K562 (cell line): ENCODE measurements around the gene HEATR3. TPM values are rescaled to one million over a fixed set of nuclear protein-coding genes. Genes with fewer than 3 reads are reported as not detected.
A peak's percentile ranks its signal among the peaks of the same experiment; 100 is the strongest.

Source experiments
- BRD4 ChIP-seq: fragments of 200-600 bp; sonication (generic); IDR thresholded peaks from 2 replicates; pipeline ENCODE4 v1.6.1; 2017; ENCODE audit warnings: inconsistent platforms
- E2F3 ChIP-seq: fragments of 250-450 bp; sonication (Bioruptor Pico); IDR thresholded peaks from 2 replicates; pipeline ENCODE4 v1.4.0; 2020; ENCODE audit warnings: mild to moderate bottlenecking
- ELF2 ChIP-seq: fragments of 250-450 bp; sonication (Bioruptor Pico); IDR thresholded peaks from 2 replicates; pipeline ENCODE4 v1.5.0; 2021; ENCODE audit warnings: mild to moderate bottlenecking
- FOSL1 ChIP-seq: fragments of 200-800 bp; sonication (Bioruptor generic); conservative IDR thresholded peaks from 2 replicates; pipeline ENCODE4 v1.6.1; 2016; ENCODE audit warnings: missing genetic modification characterization, missing compliant biosample characterization
- HDAC6 ChIP-seq: IDR thresholded peaks from 2 replicates; pipeline ENCODE4 v1.6.1; 2012; ENCODE audit warnings: low read depth, mild to moderate bottlenecking, control low read depth, inconsistent platforms, low read length, moderate library complexity
- MBD1 ChIP-seq: fragments of 250-450 bp; sonication (Bioruptor Pico); IDR thresholded peaks from 2 replicates; pipeline ENCODE4 v1.8.0; 2022; ENCODE audit warnings: inconsistent platforms
- NELFE ChIP-seq: IDR thresholded peaks from 2 replicates; pipeline ENCODE4 v1.6.1; 2011; ENCODE audit warnings: mild to moderate bottlenecking; ENCODE audit not compliant: insufficient read depth, insufficient read length
- POLR2B ChIP-seq: fragments of 450-650 bp; IDR thresholded peaks from 2 replicates; pipeline ENCODE4 v1.6.1; 2018; ENCODE audit warnings: low read depth; ENCODE audit not compliant: partially characterized antibody
- RFX5 ChIP-seq: IDR thresholded peaks from 2 replicates; pipeline ENCODE4 v1.6.1; 2011; ENCODE audit warnings: low read depth, mild to moderate bottlenecking, improper control_type of control experiment, low read length
- SRF ChIP-seq, 2 experiments: fragments of 250-450, 450-650 bp in 1 of 2; sonication (Bioruptor Pico) in 1 of 2; sonication (generic) in 1 of 2; formaldehyde crosslinking; IDR thresholded peaks; 2 replicates each; pipeline versions ENCODE4 v1.5.0 to v1.5.1; 2020 to 2022; ENCODE audit warnings: mild to moderate bottlenecking in 1 of 2, missing genetic modification reagents in 1 of 2
- U2AF1 ChIP-seq: fragments of 200-400 bp; formaldehyde crosslinking; optimal IDR thresholded peaks from 2 replicates; pipeline ENCODE3; 2017; ENCODE audit warnings: mild to moderate bottlenecking, low read depth, low read length, moderate library complexity
- ZNF384 ChIP-seq: IDR thresholded peaks from 2 replicates; pipeline ENCODE4 v1.6.1; 2012; ENCODE audit warnings: low read depth, low read length, improper control_type of control experiment
- ZNF699 ChIP-seq: fragments of 250-450 bp; sonication (Bioruptor Pico); IDR thresholded peaks from 2 replicates; pipeline ENCODE4 v1.8.0; 2021; ENCODE audit warnings: mild to moderate bottlenecking, moderate library complexity; ENCODE audit not compliant: insufficient replicate concordance
- ZNF79 ChIP-seq: fragments of 250-450 bp; sonication (Bioruptor Pico); IDR thresholded peaks from 2 replicates; pipeline ENCODE4 v1.4.0; 2020; ENCODE audit warnings: low read depth, mild to moderate bottlenecking, moderate library complexity
- polyA plus RNA-seq, 8 experiments: library from polyadenylated mRNA; depleted of rRNA in 4 of 8; stranded (reverse) in 5 of 8; unstranded in 3 of 8; fragments of >200 nt; fragmentation: Nextera tagmentation in 2 of 8; fragmentation: Illumina TruSeq in 1 of 8; extraction: Ambion mirVana in 2 of 8; extraction: Trizol in 1 of 8; gene quantifications; 2 replicates each; pipeline versions ENCODE4 v1.2.1 to v1.2.3, GENCODE V29; 2011 to 2014; ENCODE audit warnings: inconsistent platforms in 1 of 8, missing spikeins in 1 of 8
- total RNA-seq, 7 experiments: library from RNA; depleted of rRNA in 6 of 7; stranded (reverse); fragments of >200 nt in 6 of 7; fragmentation: Illumina TruSeq in 2 of 7; extraction: Trizol in 2 of 7; gene quantifications; 2 replicates each; pipeline versions ENCODE4 v1.2.1 to v1.2.3, GENCODE V29; 2011 to 2021; ENCODE audit warnings: low replicate concordance in 1 of 7
- TF ChIP-seq, protein P1 (sequence below), 2 experiments: fragments of 150-350 bp in 1 of 2; IDR thresholded peaks; 2 replicates each; pipeline ENCODE4 v1.6.1; 2012 to 2016; ENCODE audit warnings: low read depth in 2 of 2, low read length in 2 of 2, mild to moderate bottlenecking in 1 of 2, moderate library complexity in 1 of 2
- TF ChIP-seq, protein P2 (sequence below), 2 experiments: fragments of 200-800 bp in 1 of 2; sonication (Bioruptor generic) in 1 of 2; sonication (generic) in 1 of 2; formaldehyde crosslinking in 1 of 2; IDR thresholded peaks in 1 of 2; conservative IDR thresholded peaks in 1 of 2; 2 replicates each; pipeline versions ENCODE4 v1.5.0 to v1.6.1; 2016 to 2020; ENCODE audit warnings: missing compliant biosample characterization in 1 of 2, missing genetic modification characterization in 1 of 2, missing genetic modification reagents in 1 of 2
- TF ChIP-seq, protein P3 (sequence below), 2 experiments: IDR thresholded peaks; 2 replicates each; pipeline ENCODE4 v1.6.1; 2011; ENCODE audit warnings: borderline replicate concordance in 1 of 2, control low read depth in 1 of 2, low read depth in 1 of 2, low read length in 1 of 2, mild to moderate bottlenecking in 1 of 2, mixed read lengths in 1 of 2, moderate library complexity in 1 of 2; ENCODE audit not compliant: insufficient read depth in 1 of 2, insufficient read length in 1 of 2, poor library complexity in 1 of 2, severe bottlenecking in 1 of 2; ENCODE audit errors: extremely low read depth in 1 of 2

Gene HEATR3
- total and polyA plus RNA-seq, 9 of the 15 experiments (the other 6 are each of a cell fraction or from before 2014, with no cell fraction given), result 1.7 to 30.2 (median 18.8) TPM

- TF ChIP-seq MBD1 (CRISPR knock-in tag) (no peak), NELFE (no peak), BRD4 (peak; percentile 1; the same call in 1 of the 2 replicates), ELF2 (CRISPR knock-in tag) (no peak), E2F3 (CRISPR knock-in tag) (0 out of 2 replicates have a peak, but pooled peaks have one; percentile 49), POLR2B (peak; percentile 88), ZNF699 (CRISPR knock-in tag) (no peak), ZNF79 (no peak), FOSL1 (tag) (no peak), SRF (CRISPR knock-in tag; IDR thresholded peaks at IDR 0.05) (0 out of 4 replicates have a peak, but pooled peaks of 1 of the 2 experiments have one; percentile 9), HDAC6 (0 out of 2 replicates have a peak, but pooled peaks have one; percentile 67), ZNF384 (peak; percentile 61; the same call in 1 of the 2 replicates), RFX5 (no peak), U2AF1 (peak; percentile 54)
- TF ChIP-seq, protein P1, sequence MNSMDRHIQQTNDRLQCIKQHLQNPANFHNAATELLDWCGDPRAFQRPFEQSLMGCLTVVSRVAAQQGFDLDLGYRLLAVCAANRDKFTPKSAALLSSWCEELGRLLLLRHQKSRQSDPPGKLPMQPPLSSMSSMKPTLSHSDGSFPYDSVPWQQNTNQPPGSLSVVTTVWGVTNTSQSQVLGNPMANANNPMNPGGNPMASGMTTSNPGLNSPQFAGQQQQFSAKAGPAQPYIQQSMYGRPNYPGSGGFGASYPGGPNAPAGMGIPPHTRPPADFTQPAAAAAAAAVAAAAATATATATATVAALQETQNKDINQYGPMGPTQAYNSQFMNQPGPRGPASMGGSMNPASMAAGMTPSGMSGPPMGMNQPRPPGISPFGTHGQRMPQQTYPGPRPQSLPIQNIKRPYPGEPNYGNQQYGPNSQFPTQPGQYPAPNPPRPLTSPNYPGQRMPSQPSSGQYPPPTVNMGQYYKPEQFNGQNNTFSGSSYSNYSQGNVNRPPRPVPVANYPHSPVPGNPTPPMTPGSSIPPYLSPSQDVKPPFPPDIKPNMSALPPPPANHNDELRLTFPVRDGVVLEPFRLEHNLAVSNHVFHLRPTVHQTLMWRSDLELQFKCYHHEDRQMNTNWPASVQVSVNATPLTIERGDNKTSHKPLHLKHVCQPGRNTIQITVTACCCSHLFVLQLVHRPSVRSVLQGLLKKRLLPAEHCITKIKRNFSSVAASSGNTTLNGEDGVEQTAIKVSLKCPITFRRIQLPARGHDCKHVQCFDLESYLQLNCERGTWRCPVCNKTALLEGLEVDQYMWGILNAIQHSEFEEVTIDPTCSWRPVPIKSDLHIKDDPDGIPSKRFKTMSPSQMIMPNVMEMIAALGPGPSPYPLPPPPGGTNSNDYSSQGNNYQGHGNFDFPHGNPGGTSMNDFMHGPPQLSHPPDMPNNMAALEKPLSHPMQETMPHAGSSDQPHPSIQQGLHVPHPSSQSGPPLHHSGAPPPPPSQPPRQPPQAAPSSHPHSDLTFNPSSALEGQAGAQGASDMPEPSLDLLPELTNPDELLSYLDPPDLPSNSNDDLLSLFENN (IDR thresholded peaks at IDR 0.05; ENCODE audit: low read depth in 2 of 2, low read length in 2 of 2), result no peak
- TF ChIP-seq, protein P2, sequence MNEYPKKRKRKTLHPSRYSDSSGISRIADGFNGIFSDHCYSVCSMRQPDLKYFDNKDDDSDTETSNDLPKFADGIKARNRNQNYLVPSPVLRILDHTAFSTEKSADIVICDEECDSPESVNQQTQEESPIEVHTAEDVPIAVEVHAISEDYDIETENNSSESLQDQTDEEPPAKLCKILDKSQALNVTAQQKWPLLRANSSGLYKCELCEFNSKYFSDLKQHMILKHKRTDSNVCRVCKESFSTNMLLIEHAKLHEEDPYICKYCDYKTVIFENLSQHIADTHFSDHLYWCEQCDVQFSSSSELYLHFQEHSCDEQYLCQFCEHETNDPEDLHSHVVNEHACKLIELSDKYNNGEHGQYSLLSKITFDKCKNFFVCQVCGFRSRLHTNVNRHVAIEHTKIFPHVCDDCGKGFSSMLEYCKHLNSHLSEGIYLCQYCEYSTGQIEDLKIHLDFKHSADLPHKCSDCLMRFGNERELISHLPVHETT (CRISPR knock-in tag; conservative IDR thresholded peaks at IDR 0.05 in 1 of 2, IDR thresholded peaks at IDR 0.05 in 1 of 2), result peak in 1 of 2 experiments; percentile 65; a peak in 2 of 4 replicates
- TF ChIP-seq, protein P3, sequence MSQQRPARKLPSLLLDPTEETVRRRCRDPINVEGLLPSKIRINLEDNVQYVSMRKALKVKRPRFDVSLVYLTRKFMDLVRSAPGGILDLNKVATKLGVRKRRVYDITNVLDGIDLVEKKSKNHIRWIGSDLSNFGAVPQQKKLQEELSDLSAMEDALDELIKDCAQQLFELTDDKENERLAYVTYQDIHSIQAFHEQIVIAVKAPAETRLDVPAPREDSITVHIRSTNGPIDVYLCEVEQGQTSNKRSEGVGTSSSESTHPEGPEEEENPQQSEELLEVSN (IDR thresholded peaks at IDR 0.05; ENCODE audit: borderline replicate concordance in 1 of 2, extremely low read depth in 1 of 2, insufficient read depth in 1 of 2, insufficient read length in 1 of 2, low read depth in 1 of 2, low read length in 1 of 2, poor library complexity in 1 of 2, severe bottlenecking in 1 of 2), result peak; percentile 61 to 63
Observed at GRCh38 chr16:50152807-50153595, 87.2 kb downstream of the HEATR3 start, which contains the start of gene TENT4B (continued).
